Spleen (tissue), 7 donors: ENCODE measurements around the gene RBMS3.
"Not testable (repeated sequence)": the region's sequence is repeated elsewhere in the genome, so short reads cannot be mapped to it uniquely, and the experiment has no call there.

Experiments used
- POLR2A ChIP-seq, 3 donors: fragments of 450-650 bp; IDR thresholded peaks; one replicate each; pipeline ENCODE4 v1.5.1; 2017; ENCODE audit warnings: antibody characterized with exemption in 3 of 3, mild to moderate bottlenecking in 1 of 3
- TF ChIP-seq, protein P1 (sequence below), 11 experiments: fragments of 200-600 bp in 7 of 11; fragments of 450-650 bp in 4 of 11; sonication (generic) in 4 of 11; IDR thresholded peaks in 8 of 11; conservative IDR thresholded peaks in 3 of 11; 1 replicate in 7 of 11; 2 replicates in 4 of 11; pipeline versions ENCODE4 v1.4.0 to v1.8.0; 2016 to 2021; ENCODE audit warnings: antibody characterized with exemption in 11 of 11, inconsistent platforms in 4 of 11, mild to moderate bottlenecking in 1 of 11
- donor health status: DM: no; HTN: no; CAD: no; lungs with moderate emphysema.
- donor health status: DM: no; HTN: no; CAD: no.
- donor health status: DM: no; HTN: no; CAD: no.

DNA sequence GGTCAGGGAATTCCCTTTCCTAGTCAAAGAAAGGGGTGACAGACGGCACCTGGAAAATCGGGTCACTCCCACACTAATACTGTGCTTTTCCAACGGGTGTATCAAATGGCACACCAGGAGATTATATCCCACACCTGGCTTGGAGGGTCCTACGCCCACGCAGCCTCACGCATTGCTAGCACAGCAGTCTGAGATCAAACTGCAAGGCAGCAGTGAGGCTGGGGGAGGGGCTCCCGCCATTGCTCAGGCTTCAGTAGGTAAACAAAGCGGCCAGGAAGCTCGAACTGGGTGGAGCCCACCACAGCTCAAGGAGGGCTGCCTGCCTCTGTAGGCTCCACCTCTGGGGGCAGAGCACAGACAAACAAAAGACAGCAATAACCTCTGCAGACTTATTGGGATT is 769.2 kb downstream of the RBMS3 start:
- not testable (repeated sequence) for TF ChIP-seq POLR2A (IDR thresholded peaks at IDR 0.05)
- TF ChIP-seq, protein P1, sequence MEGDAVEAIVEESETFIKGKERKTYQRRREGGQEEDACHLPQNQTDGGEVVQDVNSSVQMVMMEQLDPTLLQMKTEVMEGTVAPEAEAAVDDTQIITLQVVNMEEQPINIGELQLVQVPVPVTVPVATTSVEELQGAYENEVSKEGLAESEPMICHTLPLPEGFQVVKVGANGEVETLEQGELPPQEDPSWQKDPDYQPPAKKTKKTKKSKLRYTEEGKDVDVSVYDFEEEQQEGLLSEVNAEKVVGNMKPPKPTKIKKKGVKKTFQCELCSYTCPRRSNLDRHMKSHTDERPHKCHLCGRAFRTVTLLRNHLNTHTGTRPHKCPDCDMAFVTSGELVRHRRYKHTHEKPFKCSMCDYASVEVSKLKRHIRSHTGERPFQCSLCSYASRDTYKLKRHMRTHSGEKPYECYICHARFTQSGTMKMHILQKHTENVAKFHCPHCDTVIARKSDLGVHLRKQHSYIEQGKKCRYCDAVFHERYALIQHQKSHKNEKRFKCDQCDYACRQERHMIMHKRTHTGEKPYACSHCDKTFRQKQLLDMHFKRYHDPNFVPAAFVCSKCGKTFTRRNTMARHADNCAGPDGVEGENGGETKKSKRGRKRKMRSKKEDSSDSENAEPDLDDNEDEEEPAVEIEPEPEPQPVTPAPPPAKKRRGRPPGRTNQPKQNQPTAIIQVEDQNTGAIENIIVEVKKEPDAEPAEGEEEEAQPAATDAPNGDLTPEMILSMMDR (IDR thresholded peaks at IDR 0.05 in 8 of 11, conservative IDR thresholded peaks at IDR 0.05 in 3 of 11): not testable (repeated sequence)
